ENCODE results near the gene DCAF11.

- no peak for TF ChIP-seq CTCF (IDR thresholded peaks at IDR 0.05; ENCODE audit: insufficient read depth, low read length, poor library complexity, severe bottlenecking)
- no peak for TF ChIP-seq EZH2phosphoT487 (conservative IDR thresholded peaks at IDR 0.05; ENCODE audit: low read length)
Observed at GRCh38 chr14:24108336-24108874, 6.2 kb upstream of the DCAF11 start.
